Activated naive CD8-positive, alpha-beta T cell (primary cell): ENCODE data around the gene AKIP1.

ENCODE experiments used
- H3K27ac Mint-ChIP-seq: one replicate; pipeline ENCODE4 v1.8.0; 2021; ENCODE audit warnings: mixed read lengths
- H3K27me3 Mint-ChIP-seq: one replicate; pipeline ENCODE4 v1.8.0; 2021; ENCODE audit warnings: mixed read lengths
- H3K36me3 Mint-ChIP-seq: one replicate; pipeline ENCODE4 v1.8.0; 2021; ENCODE audit warnings: mixed read lengths
- H3K4me1 Mint-ChIP-seq: one replicate; pipeline ENCODE4 v1.8.0; 2021; ENCODE audit warnings: low read depth, mixed read lengths
- H3K4me3 Mint-ChIP-seq: one replicate; pipeline ENCODE4 v1.8.0; 2021; ENCODE audit warnings: mild to moderate bottlenecking, mixed read lengths
- H3K9me3 Mint-ChIP-seq: one replicate; pipeline ENCODE4 v1.8.0; 2021; ENCODE audit warnings: low read depth, mixed read lengths

Gene AKIP1

GRCh38 chr11:8905528-8906165, 5.3 kb upstream of the AKIP1 start:
- Mint-ChIP-seq H3K36me3 (peaks cover 9% of the 10 kb centered on the region), H3K27me3 (peaks cover 3% of the 10 kb centered on the region), H3K4me1 (peaks cover 21% of the 10 kb centered on the region), H3K27ac (no peak overlapping the region), H3K4me3 (no peak overlapping the region), H3K9me3 (no peaks in the 10 kb centered on the region)

DNA sequence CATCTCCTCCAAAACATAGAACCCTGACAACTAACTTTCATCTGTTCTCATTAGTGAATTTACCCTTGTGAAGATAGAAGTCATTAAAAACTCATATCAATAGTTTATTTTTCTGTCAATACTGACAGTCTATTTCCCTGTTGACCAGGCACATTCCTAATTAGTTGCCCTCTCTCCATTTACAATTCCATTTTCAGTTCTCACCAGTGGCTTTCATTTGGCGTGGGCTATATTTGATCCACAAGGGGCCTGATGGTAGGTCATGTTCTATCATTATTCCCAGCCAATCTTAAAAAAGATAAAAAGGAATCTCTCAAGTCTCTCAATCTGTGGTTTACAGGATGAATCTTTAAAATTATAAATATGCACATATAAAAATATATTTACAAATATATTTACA, 3.9 kb upstream of the AKIP1 start:
- Mint-ChIP-seq H3K4me3 (no peak overlapping the region), H3K27me3 (no peaks in the 10 kb centered on the region), H3K27ac (no peak overlapping the region)

GRCh38 chr11:8908099-8908498, 2.9 kb upstream of the AKIP1 start:
- H3K4me1 Mint-ChIP-seq, result peaks cover 30% of the 10 kb centered on the region
- H3K36me3 Mint-ChIP-seq, result no peaks in the 10 kb centered on the region
- H3K9me3 Mint-ChIP-seq, result no peaks in the 10 kb centered on the region
- no peaks in the 10 kb centered on the region for H3K27me3 Mint-ChIP-seq
- H3K4me3 Mint-ChIP-seq, result no peak overlapping the region
- no peak overlapping the region for H3K27ac Mint-ChIP-seq

More for the DNA sequence above, 3.9 kb upstream of the AKIP1 start:
- peaks cover 5% of the 10 kb centered on the region for H3K36me3 Mint-ChIP-seq
- H3K4me1 Mint-ChIP-seq, result peaks cover 24% of the 10 kb centered on the region
- no peaks in the 10 kb centered on the region for H3K9me3 Mint-ChIP-seq

DNA sequence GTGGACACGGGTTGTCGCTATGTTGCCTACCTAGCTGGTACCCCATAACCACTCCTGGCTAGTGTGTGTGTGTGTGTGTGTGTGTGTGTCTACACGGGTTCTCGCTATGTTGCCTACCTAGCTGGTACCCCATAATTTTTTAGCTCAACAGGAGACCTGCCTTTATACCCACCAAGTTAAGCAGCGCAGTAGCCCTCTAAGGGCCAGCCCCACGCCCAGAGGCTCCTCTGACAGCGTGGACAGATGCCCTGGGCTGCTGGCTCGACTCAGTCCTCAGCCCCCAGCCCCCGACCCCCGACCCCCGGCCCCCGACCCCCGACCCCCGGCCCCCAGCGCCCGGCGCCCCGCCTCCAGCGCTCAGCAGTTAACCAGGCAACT, 351 bp upstream of the AKIP1 start:
- Mint-ChIP-seq H3K9me3 (no peaks in the 10 kb centered on the region), H3K36me3 (no peaks in the 10 kb centered on the region), H3K4me3 (peak overlapping the region; percentile 93), H3K27ac (no peak overlapping the region), H3K27me3 (no peaks in the 10 kb centered on the region), H3K4me1 (peaks cover 50% of the 10 kb centered on the region)

GRCh38 chr11:8913961-8914660, 3.1 kb downstream of the AKIP1 start:
- peaks cover 37% of the 10 kb centered on the region for H3K4me1 Mint-ChIP-seq
- peaks cover 9% of the 10 kb centered on the region for H3K36me3 Mint-ChIP-seq
- H3K9me3 Mint-ChIP-seq, result no peaks in the 10 kb centered on the region
- H3K27ac Mint-ChIP-seq, result peak overlapping the region; percentile 92
- H3K27me3 Mint-ChIP-seq, result no peaks in the 10 kb centered on the region
- H3K4me3 Mint-ChIP-seq, result peak overlapping the region; percentile 82

DNA sequence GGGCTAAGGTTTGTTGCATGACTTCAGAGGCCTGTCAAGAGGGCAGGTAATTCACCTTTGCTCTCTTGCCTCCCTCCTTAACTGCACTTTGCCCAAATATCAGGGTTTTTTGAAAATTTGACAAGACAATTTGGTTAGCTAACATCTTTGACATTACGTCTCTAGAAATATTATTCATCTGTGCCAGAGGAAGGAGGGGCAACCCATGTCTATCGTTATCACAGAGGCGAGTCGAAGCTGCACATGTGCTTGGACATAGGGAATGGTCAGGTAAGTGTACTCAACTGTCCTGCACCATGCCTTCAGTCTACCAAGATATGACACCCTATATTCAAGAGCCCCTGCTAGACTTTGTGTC, 3.7 kb downstream of the AKIP1 start:
- H3K27me3 Mint-ChIP-seq, result no peaks in the 10 kb centered on the region
- H3K36me3 Mint-ChIP-seq, result peaks cover 9% of the 10 kb centered on the region
- no peaks in the 10 kb centered on the region for H3K9me3 Mint-ChIP-seq
- H3K4me1 Mint-ChIP-seq, result peaks cover 35% of the 10 kb centered on the region
- H3K27ac Mint-ChIP-seq, result peak overlapping the region; percentile 92
- H3K4me3 Mint-ChIP-seq, result peak overlapping the region; percentile 82

GRCh38 chr11:8917157-8917825, 6.3 kb downstream of the AKIP1 start:
- no peak overlapping the region for H3K4me3 Mint-ChIP-seq
- H3K27ac Mint-ChIP-seq, result no peak overlapping the region
- H3K4me1 Mint-ChIP-seq, result peaks cover 24% of the 10 kb centered on the region
- no peaks in the 10 kb centered on the region for H3K9me3 Mint-ChIP-seq
- peaks cover 10% of the 10 kb centered on the region for H3K36me3 Mint-ChIP-seq
- H3K27me3 Mint-ChIP-seq, result no peaks in the 10 kb centered on the region

DNA sequence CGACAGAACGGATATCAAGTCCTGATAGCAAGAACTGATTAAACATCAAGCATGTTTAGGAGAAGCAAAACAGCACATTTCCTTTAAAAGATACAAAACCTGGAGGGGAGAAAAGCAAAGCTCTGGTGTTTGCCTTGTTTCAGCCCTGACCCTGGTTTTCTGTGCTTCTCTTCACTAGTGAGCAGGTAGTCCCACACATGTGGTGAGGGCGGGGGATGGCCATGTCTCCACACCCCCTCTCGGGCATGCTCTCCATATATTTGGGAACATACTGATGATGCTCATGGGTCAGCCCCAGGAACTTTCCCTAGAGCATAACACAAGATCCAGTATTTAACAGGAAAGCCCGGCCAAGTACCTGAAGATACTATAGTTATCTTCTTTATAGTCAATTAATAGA, 11.7 kb downstream of the AKIP1 start:
- H3K27ac Mint-ChIP-seq, result no peak overlapping the region
- peaks cover 8% of the 10 kb centered on the region for H3K36me3 Mint-ChIP-seq
- H3K9me3 Mint-ChIP-seq, result no peaks in the 10 kb centered on the region
- H3K4me3 Mint-ChIP-seq, result no peak overlapping the region
- H3K27me3 Mint-ChIP-seq, result no peaks in the 10 kb centered on the region
- no peaks in the 10 kb centered on the region for H3K4me1 Mint-ChIP-seq

- Mint-ChIP-seq H3K36me3 (peaks cover 4% of the 10 kb centered on the region), H3K27ac (no peak overlapping the region), H3K27me3 (no peaks in the 10 kb centered on the region), H3K4me1 (no peaks in the 10 kb centered on the region), H3K4me3 (no peak overlapping the region), H3K9me3 (no peaks in the 10 kb centered on the region)
Observed at GRCh38 chr11:8925711-8926110, 14.7 kb downstream of the AKIP1 start.

GRCh38 chr11:8926236-8926635, 15.2 kb downstream of the AKIP1 start:
- Mint-ChIP-seq H3K4me1 (no peaks in the 10 kb centered on the region), H3K36me3 (peaks cover 4% of the 10 kb centered on the region), H3K27ac (no peak overlapping the region), H3K27me3 (no peaks in the 10 kb centered on the region), H3K9me3 (no peaks in the 10 kb centered on the region), H3K4me3 (no peak overlapping the region)

DNA sequence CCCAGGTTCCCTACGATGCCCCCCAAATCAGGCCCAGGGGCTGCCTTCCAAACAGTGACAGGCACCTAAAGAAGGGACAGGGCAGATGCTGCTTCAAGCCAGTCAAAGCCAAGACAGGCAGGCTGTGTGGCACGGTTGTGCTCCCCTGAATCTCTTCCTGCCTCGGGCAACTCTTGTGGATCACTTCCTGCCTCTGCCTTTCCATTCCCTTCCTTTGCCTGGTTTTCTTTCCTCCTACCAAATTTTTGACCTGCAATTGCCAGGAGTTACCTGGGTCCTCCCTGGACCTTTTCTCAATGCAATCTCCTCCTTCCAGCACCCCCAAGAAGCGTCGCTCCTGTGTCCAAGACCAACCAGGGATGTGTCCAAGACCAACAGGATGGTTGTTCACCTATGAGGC, 16.2 kb downstream of the AKIP1 start:
- Mint-ChIP-seq H3K4me3 (no peak overlapping the region), H3K36me3 (peaks cover 4% of the 10 kb centered on the region), H3K4me1 (no peaks in the 10 kb centered on the region), H3K27me3 (no peaks in the 10 kb centered on the region), H3K27ac (no peak overlapping the region), H3K9me3 (no peaks in the 10 kb centered on the region)

DNA sequence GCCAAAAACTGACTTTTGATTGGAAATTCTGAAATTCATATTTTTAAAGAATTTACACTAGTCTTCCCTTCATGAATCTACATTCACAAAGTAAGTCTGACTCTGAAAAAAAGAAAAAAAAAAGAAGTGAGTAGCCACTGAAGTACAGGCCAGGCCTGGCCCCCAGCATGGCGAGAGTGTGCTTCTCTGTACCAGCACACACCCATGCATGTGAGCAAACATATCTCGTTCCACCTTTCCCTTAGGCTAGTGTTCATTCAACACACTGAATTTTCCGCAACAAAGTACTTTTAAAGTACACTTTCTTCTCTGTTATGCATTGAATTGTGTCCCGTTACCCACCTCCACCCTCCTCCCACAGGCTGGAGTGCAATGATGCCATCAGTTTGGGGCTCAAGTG, 17.2 kb downstream of the AKIP1 start:
- Mint-ChIP-seq H3K4me3 (no peak overlapping the region), H3K27ac (no peak overlapping the region), H3K4me1 (no peaks in the 10 kb centered on the region), H3K36me3 (peaks cover 2% of the 10 kb centered on the region), H3K9me3 (no peaks in the 10 kb centered on the region), H3K27me3 (no peaks in the 10 kb centered on the region)

- H3K27me3 Mint-ChIP-seq, result no peaks in the 10 kb centered on the region
- H3K4me3 Mint-ChIP-seq, result no peak overlapping the region
Observed at GRCh38 chr11:8928981-8929615, 18.1 kb downstream of the AKIP1 start.

GRCh38 chr11:8930456-8931175, 19.6 kb downstream of the AKIP1 start:
- no peaks in the 10 kb centered on the region for H3K27me3 Mint-ChIP-seq
- H3K4me1 Mint-ChIP-seq, result no peaks in the 10 kb centered on the region
- H3K4me3 Mint-ChIP-seq, result no peak overlapping the region
- no peaks in the 10 kb centered on the region for H3K9me3 Mint-ChIP-seq
- H3K36me3 Mint-ChIP-seq, result peaks cover 2% of the 10 kb centered on the region
- H3K27ac Mint-ChIP-seq, result no peak overlapping the region

More at GRCh38 chr11:8928981-8929615, 18.1 kb downstream of the AKIP1 start:
- Mint-ChIP-seq H3K9me3 (no peaks in the 10 kb centered on the region), H3K4me1 (no peaks in the 10 kb centered on the region), H3K27ac (no peak overlapping the region), H3K36me3 (peaks cover 2% of the 10 kb centered on the region)
